ENCODE measurements around the gene ACTN1. TPM values are rescaled to one million over a fixed set of nuclear protein-coding genes. Genes with fewer than 3 reads are reported as not detected.

ACTN1 gene
- total RNA-seq, 1 experiment from 2014 or later: 212 TPM

DNA sequence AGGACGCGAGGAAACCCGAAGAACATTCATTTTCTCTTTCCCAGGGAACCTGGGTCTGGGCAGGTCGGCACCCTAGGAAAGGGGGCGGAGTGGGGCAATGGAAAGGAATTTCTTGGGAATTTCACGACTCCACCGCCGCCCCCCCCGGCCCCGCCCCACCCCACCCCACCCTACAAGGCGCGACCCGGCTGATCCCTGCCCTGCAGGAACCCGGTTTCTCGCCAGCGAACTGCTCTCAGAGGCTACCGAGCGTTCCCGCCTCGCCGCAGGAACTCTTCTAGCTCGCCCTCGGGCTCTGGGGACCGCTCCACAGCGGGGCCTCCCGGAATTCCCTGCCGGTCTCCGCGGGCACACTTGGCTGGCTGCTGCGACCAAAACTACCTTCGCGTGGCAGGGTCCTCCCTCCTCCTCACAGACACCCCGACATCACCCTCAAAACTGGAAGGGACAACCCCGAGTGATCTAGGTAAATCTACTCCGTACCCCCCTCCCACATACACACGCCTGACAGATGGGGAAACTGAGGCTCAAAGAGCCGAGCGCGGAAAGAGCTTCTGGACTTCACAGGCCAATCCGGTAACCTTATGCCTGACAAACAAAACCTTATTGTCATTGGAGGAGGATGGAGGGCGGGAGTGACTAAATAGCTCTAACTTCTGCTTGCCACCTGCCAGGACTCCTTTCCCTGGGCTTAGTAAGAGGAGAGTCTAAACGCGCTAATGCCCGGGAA, 785 bp upstream of the ACTN1 start:
- in situ Hi-C loops (cut with HindIII; ENCODE audit: low pct_unique_long_range_greater_than_20kb, low sequenced_read_pairs) (no loop called here), intact Hi-C loops (cut with micrococcal nuclease; ENCODE audit: unreplicated experiment) (no loop called here)
- H3K9me3 ChIP-seq (ENCODE audit: control insufficient read depth, insufficient read depth, low read depth, low read length): no peaks in the 10 kb centered on the region
- peaks cover 4% of the 10 kb centered on the region for H3K36me3 ChIP-seq (ENCODE audit: control insufficient read depth, insufficient read depth, low read length)
- TF ChIP-seq SIN3A (IDR thresholded peaks at IDR 0.05; ENCODE audit: borderline replicate concordance, insufficient read depth, low read depth, low read length) (no peak), TCF7L2 (IDR thresholded peaks at IDR 0.05; ENCODE audit: low read depth, low read length) (no peak), POLR2AphosphoS5 (IDR thresholded peaks at IDR 0.05; ENCODE audit: low read depth, low read length) (no peak)
- TF ChIP-seq, protein P1, sequence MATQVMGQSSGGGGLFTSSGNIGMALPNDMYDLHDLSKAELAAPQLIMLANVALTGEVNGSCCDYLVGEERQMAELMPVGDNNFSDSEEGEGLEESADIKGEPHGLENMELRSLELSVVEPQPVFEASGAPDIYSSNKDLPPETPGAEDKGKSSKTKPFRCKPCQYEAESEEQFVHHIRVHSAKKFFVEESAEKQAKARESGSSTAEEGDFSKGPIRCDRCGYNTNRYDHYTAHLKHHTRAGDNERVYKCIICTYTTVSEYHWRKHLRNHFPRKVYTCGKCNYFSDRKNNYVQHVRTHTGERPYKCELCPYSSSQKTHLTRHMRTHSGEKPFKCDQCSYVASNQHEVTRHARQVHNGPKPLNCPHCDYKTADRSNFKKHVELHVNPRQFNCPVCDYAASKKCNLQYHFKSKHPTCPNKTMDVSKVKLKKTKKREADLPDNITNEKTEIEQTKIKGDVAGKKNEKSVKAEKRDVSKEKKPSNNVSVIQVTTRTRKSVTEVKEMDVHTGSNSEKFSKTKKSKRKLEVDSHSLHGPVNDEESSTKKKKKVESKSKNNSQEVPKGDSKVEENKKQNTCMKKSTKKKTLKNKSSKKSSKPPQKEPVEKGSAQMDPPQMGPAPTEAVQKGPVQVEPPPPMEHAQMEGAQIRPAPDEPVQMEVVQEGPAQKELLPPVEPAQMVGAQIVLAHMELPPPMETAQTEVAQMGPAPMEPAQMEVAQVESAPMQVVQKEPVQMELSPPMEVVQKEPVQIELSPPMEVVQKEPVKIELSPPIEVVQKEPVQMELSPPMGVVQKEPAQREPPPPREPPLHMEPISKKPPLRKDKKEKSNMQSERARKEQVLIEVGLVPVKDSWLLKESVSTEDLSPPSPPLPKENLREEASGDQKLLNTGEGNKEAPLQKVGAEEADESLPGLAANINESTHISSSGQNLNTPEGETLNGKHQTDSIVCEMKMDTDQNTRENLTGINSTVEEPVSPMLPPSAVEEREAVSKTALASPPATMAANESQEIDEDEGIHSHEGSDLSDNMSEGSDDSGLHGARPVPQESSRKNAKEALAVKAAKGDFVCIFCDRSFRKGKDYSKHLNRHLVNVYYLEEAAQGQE (IDR thresholded peaks at IDR 0.05; ENCODE audit: insufficient read depth in 1 of 2, low read depth in 2 of 2, low read length in 1 of 2): no peak
- TF ChIP-seq, protein P2, sequence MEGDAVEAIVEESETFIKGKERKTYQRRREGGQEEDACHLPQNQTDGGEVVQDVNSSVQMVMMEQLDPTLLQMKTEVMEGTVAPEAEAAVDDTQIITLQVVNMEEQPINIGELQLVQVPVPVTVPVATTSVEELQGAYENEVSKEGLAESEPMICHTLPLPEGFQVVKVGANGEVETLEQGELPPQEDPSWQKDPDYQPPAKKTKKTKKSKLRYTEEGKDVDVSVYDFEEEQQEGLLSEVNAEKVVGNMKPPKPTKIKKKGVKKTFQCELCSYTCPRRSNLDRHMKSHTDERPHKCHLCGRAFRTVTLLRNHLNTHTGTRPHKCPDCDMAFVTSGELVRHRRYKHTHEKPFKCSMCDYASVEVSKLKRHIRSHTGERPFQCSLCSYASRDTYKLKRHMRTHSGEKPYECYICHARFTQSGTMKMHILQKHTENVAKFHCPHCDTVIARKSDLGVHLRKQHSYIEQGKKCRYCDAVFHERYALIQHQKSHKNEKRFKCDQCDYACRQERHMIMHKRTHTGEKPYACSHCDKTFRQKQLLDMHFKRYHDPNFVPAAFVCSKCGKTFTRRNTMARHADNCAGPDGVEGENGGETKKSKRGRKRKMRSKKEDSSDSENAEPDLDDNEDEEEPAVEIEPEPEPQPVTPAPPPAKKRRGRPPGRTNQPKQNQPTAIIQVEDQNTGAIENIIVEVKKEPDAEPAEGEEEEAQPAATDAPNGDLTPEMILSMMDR (IDR thresholded peaks at IDR 0.05): no peak
- no peaks in the 10 kb centered on the region for H3K27me3 ChIP-seq (ENCODE audit: control insufficient read depth, insufficient read depth, low read length)
- ATAC-seq (peak; percentile 35), DNase-seq (ENCODE audit: low read depth, low spot score) (no peak)
- POLR2A ChIA-PET: no interaction called here
- CTCF ChIA-PET: no interaction called here
- H3K4me3 ChIP-seq (ENCODE audit: low read depth in 2 of 2, low read length in 2 of 2): peak overlapping the region; percentile 82
- peaks cover 24% of the 10 kb centered on the region for H3K4me1 ChIP-seq (ENCODE audit: control insufficient read depth, insufficient read depth, low read length)
- BruUV-seq (replicated peaks): no TSS peak
- peak overlapping the region; percentile 76 for H3K27ac ChIP-seq (ENCODE audit: low read length)

DNA sequence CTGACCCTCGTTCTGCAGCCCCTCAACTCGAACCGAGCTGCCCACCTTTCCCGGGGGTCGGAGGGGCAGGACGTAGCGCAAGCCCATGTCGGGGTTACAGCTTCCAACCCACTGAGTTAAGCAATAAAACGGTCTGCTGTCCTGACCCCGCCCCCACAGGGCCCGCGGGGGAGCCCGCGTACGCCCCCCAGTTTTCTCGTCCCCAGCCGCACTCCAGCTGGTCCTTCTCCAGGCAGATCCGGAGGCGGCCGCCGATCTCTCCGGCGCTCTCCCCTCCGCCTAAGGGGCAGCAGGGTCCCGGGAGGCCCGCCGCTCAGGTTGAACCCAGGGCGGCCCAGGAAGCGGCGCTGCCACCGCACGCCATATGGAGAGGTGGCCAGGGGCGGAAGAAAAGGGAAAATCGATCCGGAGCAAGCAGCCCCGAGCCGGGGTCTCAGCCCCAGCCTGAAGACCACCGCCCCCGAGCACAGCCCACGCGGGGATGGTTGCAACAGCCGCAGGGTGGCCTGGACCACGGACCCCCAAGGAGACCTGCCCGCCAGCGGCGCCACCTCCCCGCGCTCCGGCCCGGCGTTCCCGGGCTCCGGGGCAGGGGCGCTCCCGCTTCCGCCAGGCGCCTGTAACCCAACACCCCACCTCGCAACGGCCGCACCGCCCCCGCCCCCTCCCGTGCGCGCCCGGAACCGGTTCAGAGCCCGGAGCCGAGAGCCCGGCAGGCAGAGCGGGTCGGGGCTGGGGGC, 760 bp downstream of the ACTN1 start:
- H3K36me3 ChIP-seq (ENCODE audit: control insufficient read depth, insufficient read depth, low read length): peaks cover 4% of the 10 kb centered on the region
- no peaks in the 10 kb centered on the region for H3K9me3 ChIP-seq (ENCODE audit: control insufficient read depth, insufficient read depth, low read depth, low read length)
- peak overlapping the region; percentile 90 for H3K27ac ChIP-seq (ENCODE audit: low read length)
- BruUV-seq (replicated peaks): no TSS peak
- H3K4me3 ChIP-seq (ENCODE audit: low read depth in 2 of 2, low read length in 2 of 2): peak overlapping the region; percentile 82
- peaks cover 24% of the 10 kb centered on the region for H3K4me1 ChIP-seq (ENCODE audit: control insufficient read depth, insufficient read depth, low read length)
- no peaks in the 10 kb centered on the region for H3K27me3 ChIP-seq (ENCODE audit: control insufficient read depth, insufficient read depth, low read length)
- ChIA-PET CTCF (no interaction called here), POLR2A (no interaction called here)
- ATAC-seq (peak; percentile 46), DNase-seq (ENCODE audit: low read depth, low spot score) (no peak)
- in situ Hi-C loops (cut with HindIII; ENCODE audit: low pct_unique_long_range_greater_than_20kb, low sequenced_read_pairs) (no loop called here), intact Hi-C loops (cut with micrococcal nuclease; ENCODE audit: unreplicated experiment) (no loop called here)
- no peak for TF ChIP-seq TCF7L2 (IDR thresholded peaks at IDR 0.05; ENCODE audit: low read depth, low read length)
- TF ChIP-seq, protein P1 (IDR thresholded peaks at IDR 0.05; ENCODE audit: insufficient read depth in 1 of 2, low read depth in 2 of 2, low read length in 1 of 2): no peak
- no peak for TF ChIP-seq SIN3A (IDR thresholded peaks at IDR 0.05; ENCODE audit: borderline replicate concordance, insufficient read depth, low read depth, low read length)
- TF ChIP-seq, protein P2 (IDR thresholded peaks at IDR 0.05): no peak
